PFSK-1 (cell line): Measurements from ENCODE around the gene CREB3L2.

Source experiments
- POLR2AphosphoS5 ChIP-seq: IDR thresholded peaks from 2 replicates; pipeline ENCODE4 v1.6.1; 2012; ENCODE audit warnings: low read depth, mild to moderate bottlenecking, control low read depth, low read length, moderate library complexity
- REST ChIP-seq, 2 experiments: IDR thresholded peaks; 2 replicates each; pipeline versions ENCODE4 v1.6.1 to v1.8.0; 2011 to 2012; ENCODE audit warnings: low read depth in 2 of 2, low read length in 2 of 2, control low read depth in 1 of 2, inconsistent platforms in 1 of 2, mild to moderate bottlenecking in 1 of 2, moderate library complexity in 1 of 2; ENCODE audit not compliant: insufficient read depth in 1 of 2
- SIN3A ChIP-seq: IDR thresholded peaks from 2 replicates; pipeline ENCODE4 v1.6.1; 2012; ENCODE audit warnings: mild to moderate bottlenecking, low read length, moderate library complexity, borderline replicate concordance; ENCODE audit not compliant: insufficient read depth
- TAF1 ChIP-seq: IDR thresholded peaks from 2 replicates; pipeline ENCODE4 v1.6.1; 2012; ENCODE audit warnings: low read length, control low read depth, borderline replicate concordance; ENCODE audit not compliant: insufficient read depth

- TF ChIP-seq POLR2AphosphoS5 (no peak), SIN3A (no peak), REST (IDR thresholded peaks at IDR 0.05; ENCODE audit: insufficient read depth in 1 of 2, low read depth in 2 of 2, low read length in 2 of 2) (no peak), TAF1 (no peak)
Observed at GRCh38 chr7:137885678-137886077, 116.2 kb downstream of the CREB3L2 start.
